ENCODE data around the gene JADE2.
"Not testable (repeated sequence)": the region's sequence is repeated elsewhere in the genome, so short reads cannot be mapped to it uniquely, and the experiment has no call there.

JADE2 gene

DNA sequence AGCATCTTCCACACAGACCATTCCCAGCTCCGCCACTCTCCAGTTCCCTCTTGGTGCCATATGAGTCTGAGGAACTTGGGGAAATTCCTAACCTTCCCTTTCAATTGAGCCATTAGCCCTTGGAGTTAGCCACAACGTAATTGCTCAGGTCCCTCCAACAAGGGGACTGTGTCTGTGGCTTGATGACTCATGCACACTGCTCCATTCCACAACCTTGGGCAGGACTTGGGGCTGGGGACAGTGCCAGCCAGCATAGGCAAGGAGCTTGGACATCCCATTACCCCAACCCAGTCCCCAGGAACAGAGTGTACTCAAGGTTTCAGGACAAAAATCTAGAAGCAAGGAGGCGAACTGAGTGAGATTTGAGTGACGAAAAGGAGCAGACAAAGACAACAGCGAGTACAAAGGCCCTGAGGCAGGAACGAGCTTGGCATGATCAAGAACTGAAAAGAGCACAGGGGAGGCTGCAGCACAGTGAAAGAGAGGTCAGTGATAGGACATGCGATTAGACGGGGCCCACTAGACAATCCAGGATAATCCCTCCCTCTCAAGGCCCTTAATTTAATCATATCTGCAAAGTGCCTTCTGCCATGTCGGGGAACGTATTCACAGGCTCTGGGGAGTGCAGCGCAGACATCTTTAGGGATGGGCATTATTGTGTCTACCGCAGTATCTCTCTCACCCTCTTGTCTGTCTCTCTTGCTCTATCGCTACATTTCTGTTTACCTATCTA lies 16.0 kb upstream of the JADE2 start:
- TF ChIP-seq, protein P1, sequence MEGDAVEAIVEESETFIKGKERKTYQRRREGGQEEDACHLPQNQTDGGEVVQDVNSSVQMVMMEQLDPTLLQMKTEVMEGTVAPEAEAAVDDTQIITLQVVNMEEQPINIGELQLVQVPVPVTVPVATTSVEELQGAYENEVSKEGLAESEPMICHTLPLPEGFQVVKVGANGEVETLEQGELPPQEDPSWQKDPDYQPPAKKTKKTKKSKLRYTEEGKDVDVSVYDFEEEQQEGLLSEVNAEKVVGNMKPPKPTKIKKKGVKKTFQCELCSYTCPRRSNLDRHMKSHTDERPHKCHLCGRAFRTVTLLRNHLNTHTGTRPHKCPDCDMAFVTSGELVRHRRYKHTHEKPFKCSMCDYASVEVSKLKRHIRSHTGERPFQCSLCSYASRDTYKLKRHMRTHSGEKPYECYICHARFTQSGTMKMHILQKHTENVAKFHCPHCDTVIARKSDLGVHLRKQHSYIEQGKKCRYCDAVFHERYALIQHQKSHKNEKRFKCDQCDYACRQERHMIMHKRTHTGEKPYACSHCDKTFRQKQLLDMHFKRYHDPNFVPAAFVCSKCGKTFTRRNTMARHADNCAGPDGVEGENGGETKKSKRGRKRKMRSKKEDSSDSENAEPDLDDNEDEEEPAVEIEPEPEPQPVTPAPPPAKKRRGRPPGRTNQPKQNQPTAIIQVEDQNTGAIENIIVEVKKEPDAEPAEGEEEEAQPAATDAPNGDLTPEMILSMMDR (IDR thresholded peaks at IDR 0.05; ENCODE audit: insufficient read depth, missing control alignments), result no peak
- DNase-seq (ENCODE audit: insufficient read length, low spot score), result no peak
- FAIRE-seq, result peak; percentile 16

DNA sequence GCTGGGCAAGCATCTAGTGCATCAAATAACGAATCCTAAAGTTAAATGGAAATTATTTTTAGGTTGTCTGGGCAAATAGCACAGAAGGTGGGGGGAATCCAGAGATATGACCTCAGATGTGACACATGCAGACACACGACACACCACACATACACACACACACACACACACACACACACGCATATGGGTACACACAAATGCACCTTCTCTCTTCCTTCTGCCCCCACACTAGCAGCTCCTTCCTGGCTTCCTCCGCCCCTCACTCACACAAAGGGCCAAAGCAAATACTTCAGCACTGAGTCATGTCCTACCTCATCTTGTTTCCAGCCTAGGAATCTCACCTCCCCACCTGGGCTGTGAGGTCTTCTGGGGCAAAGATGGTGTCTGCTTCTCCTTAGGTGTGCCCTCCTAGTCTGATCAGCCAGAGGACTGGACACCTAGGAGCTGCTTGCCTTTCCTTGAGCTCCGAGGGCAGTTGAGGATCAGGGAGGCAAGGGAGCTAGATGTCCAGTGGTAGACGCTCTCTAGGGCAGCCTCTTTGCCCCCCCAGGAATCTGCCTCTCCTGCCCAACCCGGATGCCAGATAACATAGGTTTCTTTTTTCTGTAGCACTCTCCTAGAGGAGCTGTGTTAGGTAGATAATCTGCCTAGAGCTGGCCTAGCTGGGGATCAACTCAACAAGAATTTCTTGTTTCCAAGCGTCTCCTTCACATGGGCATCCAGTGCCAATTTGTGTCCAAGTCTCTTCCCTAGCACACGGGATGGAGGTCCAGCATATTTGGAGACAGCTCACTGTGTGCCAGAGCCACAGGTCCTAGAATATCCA lies 14.3 kb upstream of the JADE2 start:
- DNase-seq (ENCODE audit: insufficient read length, low spot score) (no peak), FAIRE-seq (no peak)
- TF ChIP-seq, protein P1 (IDR thresholded peaks at IDR 0.05; ENCODE audit: insufficient read depth, missing control alignments), result no peak

DNA sequence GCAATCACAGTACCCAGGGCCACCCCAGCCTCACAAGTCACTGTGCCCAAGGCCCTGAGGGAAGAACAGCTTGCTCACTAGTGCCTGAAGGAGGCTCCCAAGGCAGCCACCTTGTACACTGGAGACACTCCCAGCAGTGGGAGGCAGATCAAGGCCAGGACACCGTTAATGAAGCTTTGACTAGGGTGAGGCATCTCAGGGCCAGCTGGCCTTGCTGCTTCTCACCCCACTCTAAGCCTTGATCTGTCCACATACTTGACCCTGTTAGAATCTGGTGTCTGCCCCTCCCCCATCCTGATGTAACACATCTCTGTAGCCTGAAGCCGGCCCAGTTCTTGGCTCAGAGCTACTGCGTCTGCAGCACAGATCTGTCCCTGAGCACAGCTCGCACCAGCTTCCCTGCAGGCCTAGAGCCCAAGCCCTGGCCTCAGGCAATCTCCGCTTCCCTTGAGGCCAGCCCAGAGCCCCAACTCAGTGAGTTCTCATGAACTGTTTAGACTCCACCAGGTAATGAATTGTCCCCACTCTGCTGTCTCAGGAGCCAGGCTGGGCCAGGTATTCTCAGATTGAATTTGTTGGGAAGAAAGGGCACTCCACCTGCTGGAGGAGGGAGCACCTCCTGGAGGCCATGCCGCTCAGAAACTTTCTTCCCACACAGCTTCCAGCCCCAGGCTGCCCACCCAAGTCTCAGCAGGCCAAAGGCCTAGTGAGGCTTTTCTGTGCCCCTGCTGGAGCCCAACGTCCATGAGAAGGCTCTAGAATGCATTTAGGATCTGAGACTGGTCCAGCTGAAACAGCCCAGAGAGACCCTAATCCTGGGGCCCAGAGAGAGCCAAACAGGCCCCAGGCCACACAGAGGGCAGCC lies 13.4 kb upstream of the JADE2 start:
- DNase-seq (ENCODE audit: insufficient read length, low spot score) (no peak), FAIRE-seq (no peak)
- TF ChIP-seq, protein P1 (IDR thresholded peaks at IDR 0.05; ENCODE audit: insufficient read depth, missing control alignments), result peak; percentile 15

DNA sequence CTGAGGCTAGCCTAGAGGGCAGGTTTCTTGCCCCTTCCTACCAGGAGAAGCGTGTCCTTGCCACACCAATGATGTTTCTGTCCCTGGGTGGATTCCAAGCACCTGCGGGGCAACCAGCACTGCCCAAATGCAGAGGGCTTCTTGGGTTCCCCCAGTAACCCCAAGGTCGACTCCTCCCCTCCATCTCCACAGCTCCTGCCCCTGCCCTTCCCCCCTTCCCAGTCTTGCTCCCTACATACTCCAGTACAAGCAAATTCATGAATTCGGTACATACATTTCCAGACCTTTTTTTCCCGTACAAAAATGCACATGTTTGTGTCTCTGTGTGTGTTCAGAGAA lies 12.8 kb upstream of the JADE2 start:
- DNase-seq (ENCODE audit: insufficient read length, low spot score), result no peak
- no peak for FAIRE-seq
- TF ChIP-seq, protein P1 (IDR thresholded peaks at IDR 0.05; ENCODE audit: insufficient read depth, missing control alignments), result no peak

DNA sequence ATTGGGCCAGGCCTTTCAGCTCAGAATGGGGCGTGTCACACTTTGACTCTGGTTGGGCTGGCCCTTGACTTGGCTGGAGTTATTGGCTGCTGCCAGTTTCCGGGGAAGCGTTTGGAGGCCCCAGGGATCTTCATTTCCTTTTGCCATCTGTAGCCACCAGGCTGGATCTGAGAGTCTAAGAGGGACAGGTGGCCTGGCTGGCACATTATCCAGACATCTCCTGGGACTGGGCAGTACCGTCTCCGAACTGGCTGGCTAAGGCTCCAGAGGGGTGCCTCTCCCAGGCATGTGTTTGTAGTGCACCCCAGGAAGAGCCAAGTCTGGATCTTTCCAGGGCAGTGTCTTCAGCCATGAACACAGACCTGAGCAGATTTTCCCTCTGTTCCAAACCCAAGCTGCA lies 9.7 kb upstream of the JADE2 start:
- no peak for FAIRE-seq
- TF ChIP-seq, protein P1 (IDR thresholded peaks at IDR 0.05; ENCODE audit: insufficient read depth, missing control alignments), result no peak
- DNase-seq (ENCODE audit: insufficient read length, low spot score), result no peak

DNA sequence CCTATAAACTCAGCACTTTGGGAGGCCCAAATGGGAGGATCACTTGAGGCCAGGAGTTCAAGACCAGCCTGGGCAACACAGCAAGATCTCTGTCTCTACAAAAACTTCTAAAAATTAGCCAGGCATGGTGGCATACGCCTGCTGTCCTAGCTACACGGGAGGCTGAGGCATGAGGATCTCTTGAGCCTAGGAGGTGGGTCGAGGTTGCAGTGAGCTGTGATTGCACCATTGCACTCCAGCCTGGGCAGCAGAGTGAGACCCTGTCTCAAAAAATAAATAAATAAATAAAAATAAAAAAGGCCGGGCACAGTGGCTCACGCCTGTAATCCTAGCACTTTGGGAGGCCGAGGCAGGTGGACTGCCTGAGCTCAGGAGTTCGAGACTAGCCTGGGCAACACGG lies 8.5 kb upstream of the JADE2 start:
- DNase-seq (ENCODE audit: insufficient read length, low spot score), result not testable (repeated sequence)

DNA sequence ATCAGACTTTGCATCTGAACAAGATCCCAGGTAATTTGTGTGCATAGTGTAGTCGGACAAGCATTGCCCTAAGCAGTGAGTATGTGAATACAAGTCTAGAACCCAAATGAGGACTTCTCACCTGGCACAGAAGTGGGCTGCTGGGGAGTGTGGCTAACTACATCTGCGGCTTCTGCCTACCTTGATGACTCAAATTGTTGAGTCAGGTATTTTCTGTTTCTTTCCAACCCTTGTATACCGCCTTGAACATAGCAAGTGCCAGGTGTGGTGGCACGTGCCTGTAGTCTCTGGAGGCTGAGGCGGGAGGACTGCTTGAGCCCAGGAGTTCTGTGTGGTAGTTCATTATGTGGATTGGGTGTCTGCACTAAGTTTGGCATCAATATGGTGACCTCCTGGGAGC lies 7.9 kb upstream of the JADE2 start:
- FAIRE-seq (no peak), DNase-seq (ENCODE audit: insufficient read length, low spot score) (no peak)
- TF ChIP-seq, protein P1 (IDR thresholded peaks at IDR 0.05; ENCODE audit: insufficient read depth, missing control alignments), result no peak

More for the DNA sequence above, 8.5 kb upstream of the JADE2 start:
- FAIRE-seq, result not testable (repeated sequence)

Data from D721Med (cell line).